ENCODE results near the gene WDR47.
A peak's percentile ranks its signal among the peaks of the same experiment; 100 is the strongest.
"Not testable (repeated sequence)": the region's sequence is repeated elsewhere in the genome, so short reads cannot be mapped to it uniquely, and the experiment has no call there.

The WDR47 gene

DNA sequence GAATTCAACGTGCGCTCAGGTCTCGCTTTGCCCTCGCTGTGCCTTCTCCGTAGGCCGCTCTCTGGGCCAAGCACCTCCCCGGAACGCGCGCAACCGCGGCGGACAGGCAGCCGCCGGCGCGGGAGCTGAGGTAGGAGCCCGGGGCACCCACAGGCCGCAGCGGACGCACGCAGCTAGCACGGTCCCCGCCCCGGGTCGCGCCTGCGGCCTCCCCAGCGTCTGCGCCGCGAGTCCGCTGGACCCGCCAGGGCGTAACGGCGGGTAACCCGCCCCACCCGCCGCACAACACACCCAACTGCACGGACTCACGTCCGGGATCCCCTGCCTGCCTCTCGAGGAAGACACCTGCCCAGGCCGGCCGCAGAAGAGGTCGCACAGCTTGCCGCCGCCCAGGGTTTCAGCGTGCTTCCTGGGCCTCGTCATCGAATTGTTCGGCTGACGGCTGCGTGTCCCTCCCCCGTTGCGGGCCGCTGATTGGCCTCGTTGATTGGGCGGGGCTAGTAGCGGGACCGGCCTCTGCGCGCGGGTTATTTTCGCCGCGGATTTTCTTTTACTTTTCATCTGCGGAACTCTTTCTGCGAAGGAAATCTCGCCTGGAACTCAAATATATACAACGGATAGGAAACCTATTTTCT, 78.7 kb downstream of the WDR47 start, which contains the start of gene CLCC1:
Gene CLCC1 (minus strand): TSS at position 433 of the 635 bp plus-strand sequence. CDS start 13,047 bp downstream, outside the sequence.
- peak; percentile 70 to 78 (median 73) for DNase-seq (ENCODE audit: low read depth in 3 of 3, low spot score in 1 of 3)

GRCh38 chr1:108962681-108963051, 79.2 kb downstream of the WDR47 start:
- no peak for DNase-seq (ENCODE audit: low read depth in 3 of 3, low spot score in 1 of 3)

GRCh38 chr1:108961752-108962486, 80.0 kb downstream of the WDR47 start:
- DNase-seq (ENCODE audit: low read depth in 3 of 3, low spot score in 1 of 3), result no peak

DNA sequence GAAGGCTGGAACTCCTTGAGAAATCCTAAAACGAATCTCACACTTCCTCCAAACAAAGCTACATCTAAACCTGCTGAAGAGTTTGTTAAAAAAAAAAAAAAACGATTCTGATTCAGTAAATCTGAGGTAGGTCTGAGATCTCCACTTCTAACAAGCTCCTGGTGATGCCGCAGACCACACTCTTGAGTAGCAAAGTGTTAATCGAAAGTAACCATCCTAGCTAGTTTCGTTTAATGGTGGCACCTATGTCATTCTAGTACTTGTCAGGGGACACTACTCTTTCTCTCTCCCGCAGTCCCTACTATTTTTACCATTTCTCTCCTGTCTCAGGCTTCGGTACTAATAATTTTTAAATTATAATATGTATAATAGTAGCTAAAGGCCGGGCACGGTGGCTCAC, 80.7 kb downstream of the WDR47 start:
- DNase-seq (ENCODE audit: low read depth in 3 of 3, low spot score in 1 of 3), result no peak

DNA sequence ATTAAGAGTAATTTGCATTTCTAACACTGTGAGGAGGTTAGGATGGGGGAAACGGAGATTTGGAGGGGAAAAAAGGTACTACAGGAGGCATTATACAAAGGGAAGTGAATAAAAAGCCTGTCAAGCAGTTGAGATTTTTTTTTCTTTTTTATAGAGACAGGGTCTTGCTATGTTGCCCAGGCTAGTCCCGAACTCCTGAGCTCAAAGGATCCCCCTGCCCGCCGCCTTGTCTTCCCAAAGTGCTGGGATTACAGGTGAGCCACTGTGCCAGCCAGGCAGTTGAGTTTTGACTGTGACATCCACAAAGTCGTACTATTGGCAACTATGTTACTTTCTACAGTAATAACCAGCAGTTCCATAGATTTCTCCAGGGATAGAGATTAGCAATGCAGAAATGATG, 81.2 kb downstream of the WDR47 start:
- DNase-seq (ENCODE audit: low read depth in 3 of 3, low spot score in 1 of 3), result no peak

- DNase-seq (ENCODE audit: low read depth in 3 of 3, low spot score in 1 of 3), result no peak
Observed at GRCh38 chr1:108957888-108958287, 84.0 kb downstream of the WDR47 start.

GRCh38 chr1:108955881-108956280, 86.0 kb downstream of the WDR47 start:
- DNase-seq (ENCODE audit: low read depth in 3 of 3, low spot score in 1 of 3), result no peak

DNA sequence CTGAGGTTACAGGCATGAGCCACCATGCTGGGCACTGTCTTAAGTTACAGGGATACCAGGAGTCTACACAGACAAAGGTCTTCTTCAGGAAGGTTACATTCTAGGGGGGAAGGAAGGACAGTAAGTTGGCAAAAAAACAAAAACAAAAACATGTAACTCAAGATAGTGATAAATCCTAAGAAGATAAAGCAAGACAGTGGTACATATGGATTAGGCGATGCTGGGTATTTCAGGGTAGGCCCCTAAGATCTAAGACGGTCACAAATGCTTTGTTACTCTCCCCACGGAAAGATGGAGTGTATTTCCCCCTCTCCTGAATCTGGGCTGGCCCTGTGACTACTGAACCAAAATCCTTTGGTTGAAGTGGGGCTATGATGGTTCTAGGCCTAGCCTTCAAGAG, 86.8 kb downstream of the WDR47 start:
- DNase-seq (ENCODE audit: low read depth in 3 of 3, low spot score in 1 of 3), result no peak

DNA sequence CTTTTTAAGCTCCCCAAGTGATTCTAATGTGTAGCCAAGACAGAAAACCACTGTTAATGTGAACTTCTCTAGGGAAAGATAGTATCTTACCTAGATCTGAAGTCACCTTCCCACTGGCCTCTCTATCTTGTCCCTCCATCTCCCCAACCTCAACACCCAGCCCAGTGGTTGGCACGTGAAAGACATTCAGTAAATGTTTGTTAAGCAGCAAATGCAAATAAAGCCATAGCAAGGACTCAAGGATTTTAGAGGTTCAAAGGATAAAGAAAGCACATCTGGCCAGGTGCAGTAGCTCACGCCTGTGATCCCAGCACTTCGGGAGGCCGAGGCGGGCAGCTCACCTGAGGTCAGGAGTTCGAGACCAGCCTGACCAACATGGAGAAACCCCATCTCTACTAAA, 88.5 kb downstream of the WDR47 start:
- DNase-seq (ENCODE audit: low read depth in 3 of 3, low spot score in 1 of 3), result no peak

DNA sequence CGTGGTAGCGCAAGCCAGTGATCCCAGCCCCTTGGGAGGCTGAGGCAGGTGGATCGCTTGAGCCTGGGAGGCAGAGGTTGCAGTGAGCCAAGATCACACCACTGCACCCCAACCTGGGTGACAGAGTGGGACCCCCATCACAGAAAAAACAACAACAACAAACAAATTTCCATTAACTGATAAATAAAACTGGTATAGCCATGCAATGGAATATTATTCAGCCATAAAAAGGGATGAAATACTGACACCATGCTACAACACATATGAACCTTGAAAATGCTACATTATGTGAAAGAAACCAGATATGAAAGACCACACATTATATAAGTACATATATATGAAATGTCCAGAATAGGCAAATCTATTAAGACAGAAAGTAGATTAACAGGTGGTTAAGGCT, 90.7 kb downstream of the WDR47 start:
- no peak for DNase-seq (ENCODE audit: low read depth in 3 of 3, low spot score in 1 of 3)

GRCh38 chr1:108949044-108949443, 92.9 kb downstream of the WDR47 start:
- DNase-seq (ENCODE audit: low read depth in 3 of 3, low spot score in 1 of 3), result no peak

DNA sequence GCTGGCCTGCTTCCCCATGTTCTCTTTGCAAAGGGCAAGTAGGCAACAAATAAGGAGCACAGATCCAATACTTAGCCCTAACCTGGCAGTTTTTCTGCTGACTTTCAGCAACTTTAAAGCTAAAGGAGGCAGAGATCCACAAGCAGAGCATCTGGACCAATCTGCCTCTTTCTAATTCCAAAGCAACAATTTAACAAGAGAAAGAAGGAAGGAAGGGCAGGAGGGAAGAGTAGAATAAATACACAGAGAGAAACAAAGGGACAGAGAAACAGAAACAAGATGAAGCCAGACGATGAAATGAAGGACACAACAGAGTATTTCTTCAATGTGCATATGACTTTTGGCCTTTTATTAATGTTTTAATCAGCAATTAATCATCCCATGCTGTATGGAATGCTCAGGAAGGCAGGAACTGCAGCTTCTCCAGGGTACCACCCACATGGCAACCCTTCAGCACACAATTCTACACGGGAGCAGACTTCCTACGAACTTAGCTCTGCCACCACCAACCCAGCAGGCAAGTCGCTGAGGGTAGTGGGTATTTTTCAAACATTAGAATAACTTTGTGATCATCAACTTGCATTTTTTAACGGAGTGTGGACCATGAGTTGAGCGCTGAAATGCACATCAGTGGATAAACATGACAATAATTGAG, 93.9 kb downstream of the WDR47 start:
- no peak for DNase-seq (ENCODE audit: low read depth in 3 of 3, low spot score in 1 of 3)

- DNase-seq (ENCODE audit: low read depth in 3 of 3, low spot score in 1 of 3), result no peak
Observed at GRCh38 chr1:108936170-108936569, 105.7 kb downstream of the WDR47 start.

- DNase-seq (ENCODE audit: low read depth in 3 of 3, low spot score in 1 of 3), result no peak
Observed at GRCh38 chr1:108933944-108934343, 108.0 kb downstream of the WDR47 start.

- DNase-seq (ENCODE audit: low read depth in 3 of 3, low spot score in 1 of 3), result not testable (repeated sequence)
Observed at GRCh38 chr1:108927565-108927964, 114.3 kb downstream of the WDR47 start.

DNA sequence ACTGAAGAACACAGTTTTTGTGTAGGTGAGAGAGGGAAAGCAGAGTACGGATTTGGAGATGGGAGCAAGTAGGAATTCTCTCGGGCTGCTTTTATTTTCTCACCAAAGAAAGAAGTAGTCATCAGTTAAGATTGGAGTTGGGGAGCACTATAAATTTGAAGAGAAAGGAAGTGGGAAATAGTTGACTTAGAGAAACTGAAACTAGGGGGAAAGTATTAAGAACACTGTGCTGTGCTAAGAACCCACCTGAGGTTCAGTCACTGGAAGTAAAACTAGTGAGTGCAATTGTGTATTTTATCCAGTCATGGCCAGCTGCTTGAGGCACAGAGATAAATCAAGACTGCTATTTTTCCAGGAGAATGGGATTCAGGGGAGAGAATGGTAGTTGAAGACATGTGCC, 116.0 kb downstream of the WDR47 start:
- no peak for DNase-seq (ENCODE audit: low read depth in 3 of 3, low spot score in 1 of 3)

All from stimulated activated CD4-positive, alpha-beta T cell treated with anti-CD3 and anti-CD28 coated beads, TNF-alpha, amount 100 ng/mL, for 1 hour (primary cell).